ENCODE measurements around the gene AUTS2.

- TF ChIP-seq RAD21 (IDR thresholded peaks at IDR 0.05) (no peak), CTCF (IDR thresholded peaks at IDR 0.05; ENCODE audit: low read depth, low read length, missing input control) (no peak), YY1 (IDR thresholded peaks at IDR 0.05) (no peak), JUND (IDR thresholded peaks at IDR 0.05) (no peak), RXRA (IDR thresholded peaks at IDR 0.05) (no peak), FOXA1 (IDR thresholded peaks at IDR 0.05) (no peak), NR2F2 (IDR thresholded peaks at IDR 0.05) (no peak), GABPA (IDR thresholded peaks at IDR 0.05 in 1 of 2, conservative IDR thresholded peaks at IDR 0.05 in 1 of 2) (no peak), TAF1 (conservative IDR thresholded peaks at IDR 0.05) (no peak)
- TF ChIP-seq, protein P1, sequence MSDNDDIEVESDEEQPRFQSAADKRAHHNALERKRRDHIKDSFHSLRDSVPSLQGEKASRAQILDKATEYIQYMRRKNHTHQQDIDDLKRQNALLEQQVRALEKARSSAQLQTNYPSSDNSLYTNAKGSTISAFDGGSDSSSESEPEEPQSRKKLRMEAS (IDR thresholded peaks at IDR 0.05), result no peak
- TF ChIP-seq, protein P2, sequence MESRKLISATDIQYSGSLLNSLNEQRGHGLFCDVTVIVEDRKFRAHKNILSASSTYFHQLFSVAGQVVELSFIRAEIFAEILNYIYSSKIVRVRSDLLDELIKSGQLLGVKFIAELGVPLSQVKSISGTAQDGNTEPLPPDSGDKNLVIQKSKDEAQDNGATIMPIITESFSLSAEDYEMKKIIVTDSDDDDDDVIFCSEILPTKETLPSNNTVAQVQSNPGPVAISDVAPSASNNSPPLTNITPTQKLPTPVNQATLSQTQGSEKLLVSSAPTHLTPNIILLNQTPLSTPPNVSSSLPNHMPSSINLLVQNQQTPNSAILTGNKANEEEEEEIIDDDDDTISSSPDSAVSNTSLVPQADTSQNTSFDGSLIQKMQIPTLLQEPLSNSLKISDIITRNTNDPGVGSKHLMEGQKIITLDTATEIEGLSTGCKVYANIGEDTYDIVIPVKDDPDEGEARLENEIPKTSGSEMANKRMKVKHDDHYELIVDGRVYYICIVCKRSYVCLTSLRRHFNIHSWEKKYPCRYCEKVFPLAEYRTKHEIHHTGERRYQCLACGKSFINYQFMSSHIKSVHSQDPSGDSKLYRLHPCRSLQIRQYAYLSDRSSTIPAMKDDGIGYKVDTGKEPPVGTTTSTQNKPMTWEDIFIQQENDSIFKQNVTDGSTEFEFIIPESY (IDR thresholded peaks at IDR 0.05), result no peak
Measured at GRCh38 chr7:70484255-70484654, 886.0 kb downstream of the AUTS2 start.
